Lung (tissue), 12 donors: ENCODE results near the gene USP12. TPM values are rescaled to one million over a fixed set of nuclear protein-coding genes. Genes with fewer than 3 reads are reported as not detected.

ENCODE experiments used
- ATAC-seq: fragments of 200-7000 bp; cut with Tn5 transposase; one replicate; pipeline ENCODE4 v1.9.1; 2020; ENCODE audit warnings: moderate number of reproducible peaks; ENCODE audit not compliant: insufficient read depth, low FRiP score
- DNase-seq, 3 donors: peaks; one replicate each; pipeline ENCODE4 v3.0.0-alpha.2; 2013 to 2017
- H3K27ac ChIP-seq, 2 donors: one replicate each; pipeline ENCODE4 v1.5.1; 2013; ENCODE audit warnings: mild to moderate bottlenecking in 2 of 2, moderate library complexity in 2 of 2, control low read depth in 1 of 2, inconsistent platforms in 1 of 2, low read depth in 1 of 2, low read length in 1 of 2
- H3K27me3 ChIP-seq, 3 donors: one replicate each; pipeline ENCODE4 v1.5.1; 2013; ENCODE audit warnings: low read length in 2 of 3; ENCODE audit not compliant: control insufficient read depth in 3 of 3, insufficient read depth in 3 of 3
- H3K36me3 ChIP-seq, 4 donors: one replicate each; pipeline ENCODE4 v1.5.1; 2013; ENCODE audit warnings: low read length in 4 of 4, mild to moderate bottlenecking in 1 of 4, moderate library complexity in 1 of 4; ENCODE audit not compliant: control insufficient read depth in 4 of 4, insufficient read depth in 4 of 4
- H3K4me1 ChIP-seq, 5 donors: one replicate each; pipeline ENCODE4 v1.5.1; 2013; ENCODE audit warnings: low read length in 5 of 5, mild to moderate bottlenecking in 2 of 5, moderate library complexity in 1 of 5; ENCODE audit not compliant: control insufficient read depth in 5 of 5, insufficient read depth in 5 of 5
- H3K4me3 ChIP-seq: one replicate; pipeline ENCODE4 v1.5.1; 2013; ENCODE audit warnings: mild to moderate bottlenecking, control low read depth, moderate library complexity
- H3K9ac ChIP-seq, 2 donors: one replicate each; pipeline ENCODE4 v1.5.1; 2013; ENCODE audit warnings: low read length in 2 of 2, control low read depth in 1 of 2; ENCODE audit not compliant: insufficient read depth in 1 of 2
- H3K9me3 ChIP-seq, 4 donors: one replicate each; pipeline ENCODE4 v1.5.1; 2013; ENCODE audit warnings: low read length in 3 of 4, mild to moderate bottlenecking in 1 of 4, moderate library complexity in 1 of 4; ENCODE audit not compliant: control insufficient read depth in 4 of 4, insufficient read depth in 3 of 4
- WGBS, 2 donors: extraction: QIAGEN DNeasy Blood & Tissue Kit; methylation state at CpG; one replicate each; pipeline ENCODE4 v1.1.7; 2013; 5-methylcytosine and 5-hydroxymethylcytosine counted together
- polyA plus RNA-seq, 2 donors: library from polyadenylated mRNA; stranded (reverse); fragments of 200-250 nt; gene quantifications; one replicate each; pipeline ENCODE4 v1.2.1, GENCODE V29; 2013
- total RNA-seq, 2 donors: library from RNA; depleted of rRNA in 1 of 2; stranded (reverse); fragments of >200 nt in 1 of 2; gene quantifications; one replicate each; pipeline ENCODE4 v1.2.1, GENCODE V29; 2014 to 2021
- TF ChIP-seq, protein P1 (sequence below): IDR thresholded peaks from 2 replicates; pipeline ENCODE4 v1.5.1; 2012; ENCODE audit warnings: mild to moderate bottlenecking; ENCODE audit errors: control extremely low read depth, extremely low read depth
- donor health status: control.
- donor health status: control.
- donor health status: Bipolar disorder and iron deficiency.
- donor health status: healthy.
- donor health status: DM: yes; HTN: yes; CAD: no.

The USP12 gene
- total and polyA plus RNA-seq, 4 donors: 12.6 to 60.0 (median 19.2) TPM

DNA sequence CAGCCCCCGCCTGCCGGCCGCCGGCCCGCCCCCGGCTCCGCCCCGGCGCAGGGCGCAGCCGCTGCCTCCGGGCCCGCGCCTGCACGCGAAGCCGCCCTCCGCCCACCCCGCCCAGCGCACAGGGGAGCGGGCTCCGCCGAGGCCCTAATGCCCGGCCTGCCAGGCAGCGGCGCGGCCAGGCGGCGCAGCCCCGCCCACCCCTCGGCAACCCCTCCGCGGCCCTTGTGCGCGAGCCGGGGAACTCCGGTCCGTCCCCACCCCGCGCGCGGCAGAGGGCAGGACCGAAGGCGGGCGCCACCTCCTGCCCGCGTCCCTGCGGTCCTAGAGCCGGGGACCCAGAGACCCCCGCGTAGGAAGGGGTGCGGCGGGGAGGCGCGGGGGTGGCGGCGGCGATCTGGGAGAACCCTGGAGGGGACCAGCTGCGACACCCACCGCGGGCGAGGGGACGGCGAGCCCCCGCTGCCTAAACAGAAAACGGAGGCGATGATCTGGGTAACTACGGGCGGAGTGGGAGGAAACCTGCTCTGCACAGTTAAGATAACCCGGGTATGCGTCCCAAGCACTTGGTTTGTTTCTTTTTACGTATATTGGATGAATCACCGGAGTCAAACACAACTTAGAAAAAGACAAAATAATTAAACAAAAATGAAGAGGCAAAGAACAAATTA, 350 bp upstream of the USP12 start:
- H3K9ac ChIP-seq: peak overlapping the region; percentile 42 to 46
- DNase-seq (peak; percentile 92 to 97 (median 96)), ATAC-seq (peak; percentile 94)
- H3K27me3 ChIP-seq: no peaks in the 10 kb centered on the region
- H3K36me3 ChIP-seq: no peaks in the 10 kb centered on the region
- peak overlapping the region; percentile 59 for H3K4me3 ChIP-seq
- TF ChIP-seq, protein P1, sequence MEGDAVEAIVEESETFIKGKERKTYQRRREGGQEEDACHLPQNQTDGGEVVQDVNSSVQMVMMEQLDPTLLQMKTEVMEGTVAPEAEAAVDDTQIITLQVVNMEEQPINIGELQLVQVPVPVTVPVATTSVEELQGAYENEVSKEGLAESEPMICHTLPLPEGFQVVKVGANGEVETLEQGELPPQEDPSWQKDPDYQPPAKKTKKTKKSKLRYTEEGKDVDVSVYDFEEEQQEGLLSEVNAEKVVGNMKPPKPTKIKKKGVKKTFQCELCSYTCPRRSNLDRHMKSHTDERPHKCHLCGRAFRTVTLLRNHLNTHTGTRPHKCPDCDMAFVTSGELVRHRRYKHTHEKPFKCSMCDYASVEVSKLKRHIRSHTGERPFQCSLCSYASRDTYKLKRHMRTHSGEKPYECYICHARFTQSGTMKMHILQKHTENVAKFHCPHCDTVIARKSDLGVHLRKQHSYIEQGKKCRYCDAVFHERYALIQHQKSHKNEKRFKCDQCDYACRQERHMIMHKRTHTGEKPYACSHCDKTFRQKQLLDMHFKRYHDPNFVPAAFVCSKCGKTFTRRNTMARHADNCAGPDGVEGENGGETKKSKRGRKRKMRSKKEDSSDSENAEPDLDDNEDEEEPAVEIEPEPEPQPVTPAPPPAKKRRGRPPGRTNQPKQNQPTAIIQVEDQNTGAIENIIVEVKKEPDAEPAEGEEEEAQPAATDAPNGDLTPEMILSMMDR: no peak
- H3K27ac ChIP-seq: peak overlapping the region; percentile 93 to 99
- WGBS, 2 donors: 0% methylated on average over 25 to 73 of the region's 73 CpGs
- no peaks in the 10 kb centered on the region for H3K9me3 ChIP-seq
- peaks cover 6 to 26% (median 11%) of the 10 kb centered on the region in 5 donors for H3K4me1 ChIP-seq

DNA sequence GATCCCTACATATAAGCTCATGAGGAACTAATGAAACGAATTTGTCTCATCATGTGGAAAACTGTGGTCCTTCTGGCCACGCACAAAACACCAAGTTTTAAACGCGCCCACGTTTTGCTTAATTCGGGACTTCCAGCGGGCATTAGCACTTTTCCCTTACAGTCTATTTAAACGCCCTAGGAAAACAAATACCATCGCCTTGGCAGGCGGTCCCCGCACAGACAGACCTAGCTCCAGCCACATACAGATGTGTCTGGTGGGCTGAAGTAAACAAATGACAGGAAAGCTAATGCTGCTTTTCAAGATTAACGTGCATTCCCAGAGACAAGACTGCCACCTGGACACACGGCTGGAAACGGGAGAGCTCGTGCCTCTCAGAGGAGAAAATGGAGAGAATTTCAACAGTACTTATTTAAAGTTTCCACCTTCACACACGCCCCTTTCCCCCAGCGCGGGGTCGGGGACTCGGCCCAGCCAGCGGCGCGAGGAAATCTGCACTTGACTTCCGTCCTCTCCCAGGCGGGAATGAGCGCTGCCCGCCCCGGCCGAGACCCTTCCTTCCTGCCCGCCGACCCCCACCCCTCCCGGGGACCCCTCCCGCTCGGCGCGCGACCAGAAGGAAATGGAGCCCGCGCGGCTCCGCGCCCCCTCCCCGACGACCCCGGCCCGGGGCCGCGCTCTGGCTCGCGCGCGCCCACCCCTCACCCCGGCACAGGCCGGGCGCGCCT, 931 bp downstream of the USP12 start:
- ATAC-seq: no peak
- H3K27ac ChIP-seq: peak overlapping the region; percentile 95 to 99
- WGBS, 2 donors: 0 to 1% methylated on average over 34 to 56 of the region's 56 CpGs
- no peaks in the 10 kb centered on the region for H3K36me3 ChIP-seq
- peak; percentile 70 to 71 (median 70) for DNase-seq
- H3K4me3 ChIP-seq: peak overlapping the region; percentile 89
- H3K27me3 ChIP-seq: no peaks in the 10 kb centered on the region
- H3K9ac ChIP-seq: peak overlapping the region; percentile 20 to 87
- H3K4me1 ChIP-seq: peaks cover 6 to 26% (median 11%) of the 10 kb centered on the region in 5 donors
- TF ChIP-seq, protein P1: no peak
- no peaks in the 10 kb centered on the region for H3K9me3 ChIP-seq

DNA sequence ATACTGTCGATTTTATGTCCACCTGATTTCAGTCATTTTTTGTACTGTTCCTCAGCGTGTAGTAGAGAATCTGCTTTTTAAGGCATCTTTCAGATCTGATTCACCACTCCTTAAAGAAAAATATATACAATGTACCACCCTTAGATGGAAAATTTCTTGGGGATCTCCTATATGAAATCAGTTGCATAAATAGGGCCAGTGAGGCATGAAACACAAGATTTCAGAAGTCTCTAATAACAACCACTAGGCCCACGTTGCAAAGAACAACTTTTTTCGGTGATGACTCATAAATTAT, 1.4 kb downstream of the USP12 start:
- Histone ChIP-seq H3K9me3 (no peaks in the 10 kb centered on the region), H3K27ac (peak overlapping the region; percentile 95 to 99), H3K36me3 (no peaks in the 10 kb centered on the region), H3K4me3 (peak overlapping the region; percentile 89), H3K27me3 (no peaks in the 10 kb centered on the region), H3K4me1 (peaks cover 6 to 26% (median 11%) of the 10 kb centered on the region in 5 donors), H3K9ac (peak overlapping the region; percentile 20 to 87)
- TF ChIP-seq, protein P1: no peak
- no peak for ATAC-seq
- DNase-seq: no peak
- 14 to 24% methylated on average over 4 of the region's 4 CpGs for WGBS, 2 donors
